NOMO-1 treated with dmso at 0.1 percent for 144 hours (cell line): ENCODE measurements around the gene GMPR2.

Experiments used
- DNase-seq: peaks from one replicate; lab custom pipeline; 2025; ENCODE audit not compliant: unreplicated experiment; lab: John Stamatoyannopoulos, UW

GMPR2 gene

DNA sequence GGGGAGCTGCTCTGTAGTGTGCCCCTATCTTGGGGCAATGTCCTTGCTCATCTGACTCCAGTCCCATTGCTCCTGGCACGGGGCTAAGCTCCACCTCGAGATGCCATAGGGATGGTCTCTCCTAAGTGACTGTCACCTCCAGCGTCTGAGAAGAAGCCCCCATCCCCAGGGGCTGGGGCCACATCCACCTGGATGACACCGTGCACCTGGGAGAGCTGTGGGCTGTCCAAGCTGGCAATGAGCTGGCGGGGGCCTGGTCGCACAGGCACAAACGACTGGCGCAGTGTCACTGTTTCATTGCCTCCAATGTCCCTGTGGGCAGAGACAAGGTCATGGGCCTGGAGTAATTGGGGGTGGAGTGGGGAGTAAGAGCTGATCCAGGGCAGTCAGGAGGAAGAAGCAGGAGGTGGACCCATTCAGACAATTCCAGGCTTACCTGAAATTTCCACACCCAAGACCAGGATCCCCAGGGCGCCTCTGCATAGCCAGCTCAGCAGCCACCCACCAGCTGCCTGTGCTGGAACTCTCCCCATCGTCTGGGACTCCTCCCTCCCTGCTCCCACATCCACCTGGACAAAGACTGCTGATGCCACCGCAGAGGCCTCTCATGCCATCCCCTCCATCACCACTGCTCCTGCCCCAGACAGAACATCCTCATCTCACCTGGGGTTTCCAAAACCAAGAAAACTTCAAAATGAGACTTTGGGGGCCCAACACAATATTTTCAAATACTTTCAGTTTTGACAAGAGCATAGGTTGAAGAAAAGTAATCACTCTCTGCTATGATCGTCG, 16.7 kb downstream of the GMPR2 start:
- no peak for DNase-seq

DNA sequence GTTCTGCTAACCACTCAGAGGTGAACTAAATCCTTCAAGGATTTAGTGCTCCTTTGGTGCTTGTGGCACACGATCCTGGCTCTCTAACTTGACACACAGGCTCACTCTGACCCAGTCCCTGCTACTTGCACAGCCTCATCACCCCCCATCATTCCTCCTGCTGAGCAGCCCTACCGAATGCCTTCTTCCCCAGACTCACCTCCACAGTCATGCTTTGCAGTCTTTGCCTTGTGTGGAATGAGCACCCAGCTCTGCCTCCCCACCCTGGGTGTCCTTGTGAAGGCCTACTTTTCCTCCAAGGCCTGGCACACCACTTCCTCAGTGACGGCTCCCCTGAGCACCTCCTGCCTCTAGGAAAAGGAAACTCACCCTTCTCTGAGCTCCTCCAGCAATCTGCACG, 17.6 kb downstream of the GMPR2 start:
- DNase-seq: no peak

DNA sequence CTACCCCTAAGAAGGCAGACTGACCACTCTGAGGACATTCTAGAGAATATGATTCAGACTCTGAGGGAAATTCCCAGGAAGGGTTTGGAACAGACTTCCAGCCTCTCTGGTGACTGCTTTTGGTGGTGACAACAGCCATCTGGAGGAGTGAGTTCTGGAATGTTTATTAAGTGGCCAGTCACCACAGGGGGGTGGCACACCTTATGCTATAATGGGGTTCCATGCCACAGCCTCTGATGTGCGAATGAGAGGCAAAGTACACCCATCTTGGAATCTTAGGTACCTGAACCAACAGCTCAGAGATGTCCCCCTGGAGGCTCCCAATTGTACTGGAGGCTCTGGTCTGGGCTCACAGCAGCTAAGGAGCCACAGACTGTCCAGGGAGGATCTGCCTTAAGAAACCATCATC, 19.2 kb downstream of the GMPR2 start:
- DNase-seq: no peak

DNA sequence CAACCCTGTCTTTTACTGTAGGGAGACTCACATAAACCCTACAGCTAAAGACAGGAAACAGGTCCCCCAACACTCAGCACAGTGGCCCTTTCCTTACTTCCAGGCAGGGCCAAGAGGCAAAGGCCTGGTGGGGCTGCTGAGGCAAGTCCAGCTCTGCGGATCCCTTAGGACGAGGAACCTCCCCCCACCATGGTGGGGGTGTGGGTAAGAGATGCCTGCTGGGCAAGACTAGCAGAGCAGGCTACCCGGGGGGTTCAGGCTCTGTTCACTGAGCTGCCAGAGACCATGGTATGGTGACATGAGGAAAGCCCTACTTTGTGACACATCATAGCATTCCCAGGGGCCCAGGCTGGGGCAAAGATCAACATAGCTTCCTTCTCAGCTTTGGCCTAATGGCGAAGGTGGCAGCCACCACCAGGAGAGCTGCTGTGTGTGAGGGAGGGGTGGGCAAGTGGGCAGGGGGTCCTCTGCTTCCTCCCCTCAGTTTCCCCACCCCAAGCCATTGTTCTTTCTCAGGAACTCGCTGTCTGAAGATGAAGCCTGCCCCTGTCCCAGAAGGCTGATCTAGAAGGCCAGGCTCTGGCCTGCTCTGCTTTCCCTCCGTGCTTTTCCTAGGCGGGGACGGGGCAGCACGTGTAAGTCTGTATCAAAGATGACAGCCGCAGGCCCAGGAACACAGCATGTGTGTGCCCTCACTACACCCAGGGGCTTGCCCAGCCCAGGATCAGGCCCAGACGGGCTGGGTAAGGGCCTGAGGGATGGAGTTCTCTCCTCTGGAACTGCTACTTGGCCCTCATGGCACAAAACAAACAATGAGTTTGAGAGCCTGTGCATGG, 19.8 kb downstream of the GMPR2 start:
- DNase-seq: no peak

DNA sequence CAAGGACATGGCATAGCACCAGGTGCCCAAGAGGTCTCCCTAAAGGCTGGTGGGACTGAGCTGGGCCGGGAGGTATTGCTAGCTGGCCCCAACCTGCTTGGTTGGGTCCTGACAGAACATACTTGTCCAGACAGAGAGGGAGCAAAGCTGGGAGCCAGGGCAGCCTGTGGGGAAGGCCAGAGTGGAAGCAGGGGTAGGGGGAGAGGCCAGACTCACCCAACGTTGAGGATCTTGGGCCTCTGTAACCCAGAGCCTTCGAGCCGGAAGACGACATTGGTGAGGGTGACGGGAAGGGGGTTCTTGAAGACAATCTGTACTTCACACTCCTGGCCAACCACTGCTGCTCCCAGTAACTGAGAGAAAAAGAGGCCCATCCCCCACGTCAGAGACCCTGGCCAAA, 21.2 kb downstream of the GMPR2 start:
- no peak for DNase-seq

DNA sequence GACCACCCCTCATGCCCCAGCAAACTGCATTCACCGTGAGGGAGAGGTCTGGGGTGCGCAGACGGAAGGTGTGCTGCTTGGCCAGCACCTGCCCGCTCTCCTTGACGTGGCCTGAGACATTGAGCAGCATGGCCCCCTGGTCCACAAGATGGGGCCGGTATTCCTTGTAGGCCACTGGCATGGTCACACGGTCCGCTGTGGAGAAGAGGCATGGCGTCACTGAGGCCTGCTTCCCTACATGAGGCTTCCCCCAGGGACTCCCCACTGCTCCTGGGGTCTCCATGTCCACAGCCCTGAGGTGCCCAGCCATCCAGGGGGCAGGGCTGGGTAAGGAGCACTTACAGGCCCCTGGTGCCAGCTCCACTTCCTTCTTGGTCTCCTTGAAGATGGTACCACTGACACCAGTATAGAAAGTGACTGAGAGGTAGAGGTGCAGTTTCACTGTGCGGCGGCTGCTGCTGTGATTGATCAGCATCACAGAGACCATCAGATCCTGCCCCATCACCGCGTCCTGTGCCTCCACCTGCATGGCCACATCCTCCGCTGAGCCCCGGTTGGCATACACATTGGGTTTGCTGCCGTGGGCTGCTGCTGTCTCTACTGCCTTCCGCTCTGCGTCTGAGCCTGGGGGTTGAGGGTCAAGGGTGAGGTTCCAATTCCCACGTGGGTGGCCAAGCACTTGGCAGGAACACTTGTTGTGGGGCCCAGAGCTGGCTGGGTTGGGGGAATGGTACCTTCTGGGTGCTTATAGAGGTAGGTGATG, 22.1 kb downstream of the GMPR2 start:
- no peak for DNase-seq

DNA sequence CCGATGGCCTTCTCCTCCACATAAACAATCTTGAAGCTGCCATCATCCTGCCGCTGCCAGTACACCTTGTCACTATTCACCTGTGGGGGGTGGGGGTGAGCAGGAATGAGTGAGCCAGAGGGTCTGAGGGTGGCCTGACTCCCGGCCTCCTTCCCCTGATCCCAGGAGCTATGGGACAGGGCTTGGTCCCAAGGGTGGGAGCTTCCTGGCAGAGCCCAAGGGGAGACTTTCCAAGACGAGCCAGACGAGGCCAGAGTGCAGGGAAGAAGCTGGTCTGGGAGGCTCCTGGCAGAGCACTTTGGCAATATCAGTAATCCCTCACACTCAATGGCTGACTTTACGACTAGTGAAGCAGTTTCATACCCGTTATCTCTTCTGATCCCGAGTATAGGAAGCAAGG, 22.7 kb downstream of the GMPR2 start:
- no peak for DNase-seq

DNA sequence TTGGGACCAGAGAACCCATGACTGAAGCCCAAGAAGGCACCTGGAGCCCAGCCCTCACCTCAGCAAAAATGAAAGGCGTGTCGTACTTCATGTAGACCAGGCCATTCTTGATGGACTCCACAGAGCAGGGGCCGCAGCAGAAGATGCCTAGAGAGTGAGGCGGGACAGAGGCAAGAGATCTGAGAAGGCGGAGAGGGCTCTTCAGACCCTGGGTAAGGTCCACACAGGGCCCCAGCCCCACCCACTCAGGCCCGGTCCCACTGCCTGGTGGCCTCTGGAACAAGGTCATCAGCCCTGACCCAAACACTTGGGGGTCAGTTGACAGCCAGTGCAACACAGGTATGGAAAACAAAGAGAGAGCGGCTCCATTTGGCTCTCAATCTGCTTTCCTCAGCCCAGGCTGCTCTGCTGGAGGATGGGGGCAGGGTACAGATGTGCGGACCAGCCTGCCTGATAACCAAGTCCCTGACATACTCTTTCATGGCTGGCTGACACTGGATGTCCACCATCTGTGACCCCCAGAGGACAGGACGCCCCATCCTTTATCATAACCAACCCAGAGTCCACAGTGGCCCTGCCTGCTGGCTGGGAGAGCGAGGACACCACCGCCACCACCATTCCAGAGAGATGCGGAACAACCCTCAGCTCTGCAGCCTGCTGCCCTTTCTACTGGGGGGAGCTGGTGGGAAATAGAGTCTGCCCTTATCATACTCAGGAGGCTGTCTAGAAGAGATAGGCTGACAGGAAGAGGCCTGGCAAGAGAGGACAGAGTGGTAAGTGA, 23.4 kb downstream of the GMPR2 start:
- no peak for DNase-seq

DNA sequence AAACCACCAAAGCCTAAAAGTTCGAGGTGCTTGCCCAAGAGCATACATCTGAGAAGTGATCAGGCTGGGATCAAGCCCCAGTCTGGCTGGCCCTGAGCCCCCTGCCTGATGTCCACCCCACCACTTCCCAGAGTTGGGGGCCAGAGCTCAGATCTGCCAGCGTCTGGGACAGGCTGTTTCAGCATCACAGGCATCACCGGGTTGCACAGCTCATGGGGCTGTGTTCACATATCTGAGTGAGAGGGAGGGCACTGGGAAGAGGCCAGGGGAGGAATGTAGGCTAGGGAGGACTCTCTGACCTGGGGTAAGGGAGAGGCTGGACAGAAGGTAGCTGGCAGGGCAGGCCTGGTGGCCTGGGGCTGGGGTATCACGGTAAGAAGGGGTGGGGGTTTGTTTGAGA, 24.2 kb downstream of the GMPR2 start:
- DNase-seq: no peak

DNA sequence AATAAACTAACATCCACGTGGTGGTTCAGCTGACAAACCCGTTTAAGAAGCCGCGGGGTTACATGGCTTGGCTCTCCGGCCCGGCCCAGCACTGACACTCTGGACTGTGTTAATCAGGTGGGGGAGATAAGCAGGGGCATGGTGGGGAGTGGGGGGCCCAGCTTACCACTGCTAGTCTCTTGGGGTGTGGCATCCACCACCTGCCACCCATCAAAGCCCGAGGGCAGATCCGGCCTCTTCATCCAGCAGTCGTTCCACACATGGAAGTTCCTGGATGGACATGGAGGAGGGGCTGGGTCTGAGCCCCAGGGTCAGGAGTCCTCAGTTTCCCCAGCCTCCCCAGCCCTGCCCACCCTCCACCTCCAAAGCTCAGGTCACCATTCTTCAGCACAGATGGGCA, 25.4 kb downstream of the GMPR2 start:
- no peak for DNase-seq

DNA sequence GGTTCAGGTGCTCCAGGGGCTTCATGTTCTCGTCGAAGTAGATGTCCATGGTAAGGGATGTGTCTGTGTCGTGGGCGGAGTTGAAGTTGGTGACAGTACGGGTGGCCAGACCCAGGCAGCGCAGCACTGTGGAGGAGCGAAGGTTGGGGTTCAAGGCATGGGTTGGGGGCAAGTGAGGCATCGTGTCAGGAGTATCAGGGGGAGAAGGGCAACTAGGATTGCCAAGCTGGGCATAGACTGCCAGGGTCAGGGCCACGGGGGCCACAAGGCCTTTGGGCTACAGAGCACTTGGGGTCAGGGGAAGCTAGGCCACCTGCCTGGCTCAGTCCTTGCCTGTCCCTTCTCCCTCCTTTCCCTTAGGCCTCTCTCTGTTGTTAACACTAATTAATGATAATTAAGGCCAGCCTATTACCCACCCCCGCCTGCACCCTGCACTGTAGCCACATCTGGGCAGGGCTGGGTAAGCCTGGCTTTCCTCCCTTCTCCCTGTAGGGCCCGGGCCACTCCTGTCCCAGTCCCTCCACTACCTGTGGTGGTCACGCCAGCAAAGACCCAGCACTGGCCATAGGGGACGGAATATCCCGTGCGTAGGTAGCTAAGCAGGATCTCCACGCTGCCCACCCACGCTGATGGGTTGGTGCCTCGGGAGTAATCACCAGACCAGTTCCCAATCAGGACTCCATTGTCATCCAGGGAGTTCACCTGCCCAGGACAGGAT, 26.0 kb downstream of the GMPR2 start:
- DNase-seq: no peak

DNA sequence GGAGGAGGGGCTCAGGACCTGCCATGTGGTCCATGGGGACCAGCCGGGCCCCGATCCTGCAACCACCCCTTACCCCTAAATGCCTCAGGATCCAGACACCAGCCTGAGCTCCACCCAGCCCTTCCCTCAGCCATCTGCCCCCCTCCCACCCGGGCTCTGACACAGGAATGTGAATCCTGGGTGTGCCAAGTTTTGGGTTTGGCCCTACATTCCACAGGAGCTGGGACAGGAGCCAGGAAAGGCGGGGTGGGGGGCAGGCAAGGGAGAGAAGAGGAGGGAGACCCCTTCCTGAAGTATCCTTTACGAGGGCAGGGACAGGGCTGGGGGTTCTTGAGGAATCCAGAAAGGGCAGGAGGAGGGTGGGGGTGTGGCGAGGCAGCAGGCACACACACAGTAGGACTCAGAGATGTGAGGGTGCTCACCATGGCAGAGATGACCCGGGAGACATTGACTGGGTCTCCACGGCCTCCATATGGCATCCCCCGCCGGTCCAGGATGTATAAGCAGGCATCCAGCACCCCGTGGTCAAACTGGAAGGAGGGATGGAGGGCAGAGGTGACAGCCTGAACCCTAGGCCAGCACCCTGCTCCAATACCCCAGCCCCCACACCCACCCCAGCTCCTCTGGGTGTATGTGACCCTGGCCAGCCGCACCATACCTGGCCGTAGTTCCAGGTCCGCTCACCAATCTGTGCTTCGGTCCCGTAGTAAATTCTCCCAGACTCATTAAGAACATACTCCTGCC, 26.7 kb downstream of the GMPR2 start:
- no peak for DNase-seq

DNA sequence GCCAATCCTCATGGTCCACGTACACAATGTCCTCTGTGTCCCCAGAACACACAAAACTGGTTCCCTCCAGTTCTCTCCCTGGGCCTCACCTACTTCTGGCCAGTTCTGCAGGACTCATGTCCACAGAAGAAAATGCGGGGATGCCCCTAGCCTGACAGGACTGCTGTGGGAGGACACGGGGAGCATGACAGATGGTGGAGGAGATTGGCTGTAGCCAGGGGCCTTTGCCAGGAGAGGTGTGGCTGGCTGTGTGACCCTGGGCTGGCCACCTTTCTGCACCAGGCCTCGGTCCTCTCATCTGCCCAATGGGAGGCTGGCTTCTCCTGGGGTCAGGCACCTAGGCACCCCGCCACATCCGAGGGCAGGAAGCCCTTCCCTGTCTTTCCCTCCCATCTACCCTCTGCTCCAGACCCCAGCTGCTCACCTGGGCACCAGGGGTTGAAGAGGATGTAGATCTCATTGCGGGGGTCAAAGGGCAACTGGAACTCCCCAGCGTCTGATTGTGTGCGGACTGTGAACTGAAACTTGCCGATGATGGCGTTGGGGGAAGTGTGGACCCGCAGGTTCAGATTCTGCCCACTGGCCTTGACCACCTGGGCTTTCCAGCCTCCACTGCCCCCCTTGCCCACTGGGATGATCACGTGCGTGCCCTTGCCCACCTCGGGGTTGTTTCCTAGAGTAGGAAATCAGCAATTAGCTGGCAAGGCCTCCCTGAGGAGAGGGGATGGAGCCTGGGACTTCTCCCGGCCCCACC, 27.5 kb downstream of the GMPR2 start:
- DNase-seq: no peak

DNA sequence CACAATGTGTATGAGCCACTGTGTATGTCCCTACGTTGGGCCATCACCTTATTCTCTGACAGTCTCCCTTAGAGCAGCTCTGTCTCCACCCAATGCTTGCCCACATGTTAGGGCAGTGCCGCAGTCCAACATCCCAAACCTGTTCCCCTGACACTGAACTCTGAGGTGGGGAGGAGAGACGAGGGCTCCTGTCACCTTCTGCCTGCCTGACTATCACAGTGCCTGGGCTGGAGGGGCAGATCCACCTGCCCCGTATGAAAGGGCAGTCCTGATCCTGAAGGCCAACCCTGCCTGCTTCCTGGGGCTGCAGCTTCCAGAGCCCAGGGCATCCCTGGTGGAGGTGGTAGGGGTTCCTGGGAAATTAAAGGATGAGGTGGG, 28.0 kb downstream of the GMPR2 start:
- no peak for DNase-seq

DNA sequence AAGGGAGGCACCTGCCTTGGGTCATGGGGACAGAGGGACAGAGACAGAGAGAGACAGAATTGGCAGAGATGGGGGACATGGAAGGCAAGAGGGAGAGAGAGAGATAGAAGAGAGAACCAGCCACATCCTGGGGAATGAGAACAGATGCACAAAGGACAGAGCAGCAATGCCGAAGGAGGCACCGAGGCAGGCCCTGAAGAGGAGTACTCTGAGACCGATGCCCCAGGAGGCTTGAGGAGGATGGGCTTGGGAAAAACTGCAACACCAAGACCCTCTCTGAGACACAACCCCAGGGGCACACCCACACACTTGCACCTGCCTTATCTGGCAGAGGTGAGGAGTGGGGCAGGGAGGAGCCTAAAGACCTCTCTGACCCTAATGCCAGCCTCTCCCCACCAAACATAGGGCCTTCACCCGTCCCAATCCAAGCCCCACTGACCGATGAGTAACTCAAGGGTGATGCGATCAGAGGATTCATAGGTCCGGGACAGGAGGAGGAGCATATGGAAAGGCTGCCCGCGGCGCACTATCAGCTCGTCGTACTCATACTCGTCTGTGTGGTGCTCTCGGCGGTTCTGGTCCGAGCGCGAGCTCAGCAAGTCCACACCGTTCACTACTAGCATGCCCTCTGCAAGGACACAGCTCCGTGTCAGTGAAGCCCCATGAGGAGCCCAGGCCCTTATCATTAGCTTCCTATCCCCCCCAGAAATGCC, 28.7 kb downstream of the GMPR2 start:
- no peak for DNase-seq

DNA sequence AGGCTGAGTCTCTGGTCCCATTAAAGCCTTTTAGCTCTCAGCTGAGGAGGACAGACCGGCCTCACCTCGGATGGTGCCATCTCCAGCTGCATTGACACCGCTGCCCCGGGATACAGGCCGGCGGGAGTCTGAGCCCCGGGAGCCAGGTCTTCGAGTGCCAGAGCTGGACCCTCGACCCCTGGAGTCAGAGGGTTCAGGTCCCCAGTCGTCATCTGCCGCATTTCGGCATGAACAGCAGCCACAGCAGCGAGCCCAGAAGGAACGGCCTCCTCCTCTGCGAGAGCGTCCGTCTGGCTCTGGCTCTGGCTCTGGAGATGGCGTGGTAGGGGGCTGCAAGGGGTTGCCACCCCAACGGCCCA, 29.2 kb downstream of the GMPR2 start:
- no peak for DNase-seq

DNA sequence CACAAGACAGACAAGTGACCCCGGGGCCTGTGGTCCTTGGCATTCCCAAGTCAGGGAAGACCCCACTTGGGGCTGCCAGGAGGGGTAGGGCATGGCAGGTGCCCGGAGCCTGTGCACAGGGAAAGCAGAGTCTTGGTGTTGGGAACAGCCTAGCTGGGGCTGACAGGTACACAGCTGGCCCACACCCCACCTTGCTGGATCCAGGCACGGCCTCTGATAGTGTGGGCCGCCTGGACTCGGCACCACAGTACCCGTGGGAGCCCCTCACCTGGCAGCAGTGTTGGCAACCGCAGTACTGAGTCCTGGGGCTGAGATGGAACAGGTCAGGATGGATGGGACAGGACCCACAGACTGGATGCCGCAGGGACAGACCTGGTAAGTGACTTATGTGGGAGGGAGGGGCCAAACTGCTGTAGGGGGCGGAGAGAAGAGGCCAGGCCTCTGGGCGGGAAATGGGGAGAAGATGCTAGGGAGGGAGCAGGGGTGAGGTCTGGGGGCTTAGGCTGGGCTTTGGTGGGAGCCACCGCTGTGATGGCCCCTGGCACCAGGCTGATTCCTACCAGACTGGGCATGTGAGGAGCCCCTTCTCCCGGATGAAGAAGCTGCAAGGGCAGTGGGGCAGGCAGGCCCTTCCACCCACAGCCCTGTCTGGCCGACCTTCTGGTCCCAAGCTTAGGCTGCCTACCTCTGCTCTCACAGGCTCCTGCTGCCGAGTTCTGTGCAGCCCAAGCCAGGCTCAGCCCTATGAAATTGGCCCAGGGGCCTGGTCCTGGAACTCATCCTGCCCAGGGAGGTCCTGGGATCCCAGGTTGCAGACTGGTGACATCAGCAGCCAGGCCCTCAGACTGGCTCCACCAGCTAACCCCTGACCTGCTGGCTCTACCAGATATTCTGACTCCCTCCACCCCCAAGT, 30.3 kb downstream of the GMPR2 start, which contains the start of gene TGM1:
TGM1 (minus strand) TSS at position 357 of the 913 bp plus-strand sequence. CDS start 825 bp downstream, outside the sequence.
- no peak for DNase-seq
